Adipocyte (in vitro differentiated cells): ENCODE measurements around the gene NCBP2.

Experiments used
- DNase-seq: peaks from one replicate; pipeline ENCODE4 v3.0.0-alpha.2; 2015; ENCODE audit warnings: low read depth
- H3K27me3 ChIP-seq: replicated peaks from 2 replicates; pipeline ENCODE4 v1.7.0; 2013; ENCODE audit warnings: mild to moderate bottlenecking, low read length, moderate library complexity; ENCODE audit not compliant: control insufficient read depth, insufficient read depth
- H3K36me3 ChIP-seq: 2 replicates; pipeline ENCODE4 v1.7.0; 2013; ENCODE audit warnings: low read length, mild to moderate bottlenecking, moderate library complexity; ENCODE audit not compliant: control insufficient read depth, insufficient read depth, severe bottlenecking
- H3K4me1 ChIP-seq: 2 replicates; pipeline ENCODE4 v1.7.0; 2013; ENCODE audit warnings: mild to moderate bottlenecking, low read length, moderate library complexity; ENCODE audit not compliant: control insufficient read depth, insufficient read depth
- H3K4me3 ChIP-seq: 2 replicates; pipeline ENCODE4 v1.7.0; 2013; ENCODE audit warnings: mild to moderate bottlenecking, low read length, moderate library complexity
- H3K9ac ChIP-seq: 2 replicates; pipeline ENCODE4 v1.7.0; 2013; ENCODE audit warnings: mild to moderate bottlenecking, low read length, moderate library complexity
- H3K9me3 ChIP-seq: 2 replicates; pipeline ENCODE4 v1.7.0; 2013; ENCODE audit warnings: mild to moderate bottlenecking, low read length, moderate library complexity; ENCODE audit not compliant: control insufficient read depth

The NCBP2 gene

DNA sequence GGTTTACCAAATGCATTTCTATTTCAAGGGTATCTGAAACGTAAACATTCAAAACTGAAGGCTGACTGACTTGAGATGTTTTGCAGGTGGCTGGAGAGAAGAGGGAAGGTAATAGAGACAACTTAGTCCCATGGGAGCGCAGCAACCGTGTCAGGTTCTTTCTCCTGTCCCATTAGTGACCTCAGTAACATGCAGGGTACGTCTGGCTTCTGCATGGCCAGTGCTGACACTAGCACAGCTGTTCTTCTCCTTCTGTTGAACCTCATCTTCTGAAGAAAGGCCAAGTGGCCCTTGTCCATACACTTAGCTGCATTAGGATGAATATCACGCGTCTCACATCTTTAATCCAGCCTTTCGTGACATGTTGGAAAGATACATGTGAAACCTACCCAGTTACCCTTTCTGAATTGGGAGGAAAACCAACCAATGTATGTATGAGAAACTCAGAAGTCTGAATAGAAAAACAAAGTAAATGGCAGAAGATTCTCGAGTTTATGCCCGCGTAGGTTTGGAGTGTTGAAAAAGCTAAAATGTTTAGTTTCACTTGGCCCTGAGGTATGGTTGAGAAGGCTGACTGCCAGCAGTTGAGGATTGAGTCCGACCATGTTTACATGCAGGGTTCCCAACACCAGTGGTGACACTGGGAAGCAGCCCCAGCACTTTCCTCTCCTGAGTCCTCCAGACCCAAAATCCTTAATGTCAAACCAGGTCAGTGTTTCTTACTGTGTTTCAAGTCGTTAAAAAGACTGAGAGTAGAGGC, 10.3 kb downstream of the NCBP2 start:
- Histone ChIP-seq H3K4me1 (peaks cover 15% of the 10 kb centered on the region), H3K36me3 (peaks cover 73% of the 10 kb centered on the region), H3K9ac (no peak overlapping the region), H3K4me3 (no peak overlapping the region), H3K27me3 (no peaks in the 10 kb centered on the region), H3K9me3 (no peaks in the 10 kb centered on the region)
- no peak for DNase-seq

DNA sequence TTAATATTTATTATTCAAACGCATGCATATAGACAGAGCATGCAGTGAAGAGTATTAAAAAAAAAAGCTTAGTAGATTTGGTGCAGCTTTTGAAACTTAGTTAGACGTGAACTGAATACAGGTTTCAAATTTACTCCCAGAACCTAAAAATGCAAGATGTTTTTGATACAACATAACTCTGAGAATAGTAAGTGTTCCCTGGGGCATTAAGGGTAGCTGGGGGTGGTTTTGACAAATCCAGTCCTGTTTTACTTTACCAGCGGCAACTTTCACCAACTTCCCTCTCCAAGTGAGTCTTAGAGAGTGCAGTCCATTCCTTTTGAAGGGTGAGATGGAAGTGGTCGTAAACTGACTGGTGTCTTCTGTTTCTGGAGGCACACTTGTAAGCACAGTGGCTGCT, 11.2 kb downstream of the NCBP2 start:
- peaks cover 65% of the 10 kb centered on the region for H3K36me3 ChIP-seq
- no peak overlapping the region for H3K9ac ChIP-seq
- DNase-seq, result no peak
- peaks cover 15% of the 10 kb centered on the region for H3K4me1 ChIP-seq
- H3K9me3 ChIP-seq, result no peaks in the 10 kb centered on the region
- H3K4me3 ChIP-seq, result no peak overlapping the region
- H3K27me3 ChIP-seq, result no peaks in the 10 kb centered on the region

- H3K36me3 ChIP-seq, result peaks cover 66% of the 10 kb centered on the region
- DNase-seq, result no peak
Observed at GRCh38 chr3:196927571-196928453, 14.5 kb downstream of the NCBP2 start.

DNA sequence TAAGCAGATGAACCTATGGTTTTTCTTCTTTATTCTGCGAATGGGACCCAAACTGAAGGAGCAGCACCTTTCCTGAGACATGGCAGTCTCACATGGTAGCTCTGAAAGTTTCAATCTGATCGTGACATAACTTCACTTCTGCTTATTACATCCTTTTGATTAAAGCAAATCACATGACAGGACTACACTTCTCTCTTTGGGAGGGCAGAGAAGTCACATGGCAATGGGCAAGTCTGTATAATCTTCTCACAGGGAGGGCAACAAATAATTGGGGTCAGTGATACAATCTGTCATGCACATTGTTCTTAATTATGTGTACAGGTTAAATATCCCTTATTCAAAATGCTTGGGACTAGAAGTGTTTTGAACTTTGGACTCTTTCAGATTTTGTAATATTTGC, 21.6 kb downstream of the NCBP2 start:
- Histone ChIP-seq H3K9ac (no peak overlapping the region), H3K9me3 (no peaks in the 10 kb centered on the region), H3K36me3 (peaks cover 48% of the 10 kb centered on the region), H3K27me3 (no peaks in the 10 kb centered on the region), H3K4me1 (no peaks in the 10 kb centered on the region), H3K4me3 (no peak overlapping the region)
- no peak for DNase-seq

More at GRCh38 chr3:196927571-196928453, 14.5 kb downstream of the NCBP2 start:
- Histone ChIP-seq H3K4me1 (no peaks in the 10 kb centered on the region), H3K4me3 (no peak overlapping the region), H3K9ac (no peak overlapping the region), H3K9me3 (no peaks in the 10 kb centered on the region), H3K27me3 (no peaks in the 10 kb centered on the region)

DNA sequence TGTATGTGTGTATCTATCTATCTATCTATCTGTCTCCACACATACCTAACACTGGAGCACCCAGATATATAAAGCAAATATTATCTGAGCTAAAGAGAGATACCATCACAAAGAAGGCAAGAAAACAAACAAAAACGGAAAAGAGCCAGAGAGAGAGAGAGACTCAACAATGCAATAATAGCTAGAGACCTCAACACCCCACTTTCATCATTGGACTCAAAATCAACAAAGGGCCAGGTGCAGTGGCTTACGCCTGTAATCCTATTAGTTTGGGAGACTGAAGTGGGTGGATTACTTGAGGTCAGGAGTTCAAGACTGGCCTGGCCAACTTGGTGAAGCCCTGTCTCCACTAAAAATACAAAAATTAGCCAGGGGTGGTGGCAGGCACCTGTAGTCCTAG, 23.4 kb downstream of the NCBP2 start:
- no peaks in the 10 kb centered on the region for H3K9me3 ChIP-seq
- H3K4me1 ChIP-seq, result no peaks in the 10 kb centered on the region
- H3K27me3 ChIP-seq, result no peaks in the 10 kb centered on the region
- no peak overlapping the region for H3K4me3 ChIP-seq
- DNase-seq, result no peak
- no peak overlapping the region for H3K9ac ChIP-seq
- peaks cover 47% of the 10 kb centered on the region for H3K36me3 ChIP-seq

DNA sequence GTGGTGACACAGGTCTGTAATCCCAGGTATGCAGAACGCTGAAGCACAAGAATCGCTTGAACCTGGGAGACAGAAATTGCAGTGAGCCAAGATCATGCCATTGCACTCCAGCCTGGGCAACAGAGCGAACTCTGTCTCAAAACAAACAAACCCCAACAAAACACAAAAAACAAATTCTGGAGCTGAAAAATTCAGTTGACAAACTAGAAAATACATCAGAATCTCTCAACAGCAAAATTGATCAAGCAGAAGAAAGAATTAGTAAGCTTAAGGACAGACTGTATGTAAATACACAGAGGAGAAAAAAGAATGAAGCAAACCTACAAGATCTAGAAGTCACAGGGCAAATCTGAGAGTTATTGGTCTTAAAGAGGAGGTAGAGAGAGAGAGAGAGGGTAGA, 25.3 kb downstream of the NCBP2 start:
- H3K27me3 ChIP-seq, result no peaks in the 10 kb centered on the region
- no peaks in the 10 kb centered on the region for H3K9me3 ChIP-seq
- H3K4me1 ChIP-seq, result no peaks in the 10 kb centered on the region
- no peak overlapping the region for H3K9ac ChIP-seq
- H3K4me3 ChIP-seq, result no peak overlapping the region
- DNase-seq, result no peak
- H3K36me3 ChIP-seq, result peaks cover 29% of the 10 kb centered on the region

DNA sequence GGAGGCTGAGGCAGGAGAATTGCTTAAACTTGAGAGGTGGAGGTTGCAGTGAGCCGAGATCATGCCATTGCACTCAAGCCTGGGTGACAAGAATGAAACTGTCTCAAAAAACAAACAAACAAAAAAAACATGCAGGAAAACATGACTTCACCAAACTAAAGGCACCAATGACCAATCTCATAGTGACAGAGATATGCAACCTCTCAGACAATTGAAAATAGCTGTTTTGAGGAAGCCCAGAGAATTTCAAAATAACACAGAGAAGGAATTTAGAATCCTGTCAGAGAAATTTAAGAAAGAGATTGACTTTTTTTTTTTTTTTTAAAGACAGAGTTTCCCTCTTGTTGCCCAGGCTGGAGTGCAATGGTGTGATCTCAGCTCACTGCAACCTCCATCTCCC, 26.1 kb downstream of the NCBP2 start:
- Histone ChIP-seq H3K4me3 (no peak overlapping the region), H3K27me3 (no peaks in the 10 kb centered on the region), H3K9ac (no peak overlapping the region), H3K4me1 (no peaks in the 10 kb centered on the region), H3K36me3 (peaks cover 23% of the 10 kb centered on the region), H3K9me3 (no peaks in the 10 kb centered on the region)
- DNase-seq, result no peak

DNA sequence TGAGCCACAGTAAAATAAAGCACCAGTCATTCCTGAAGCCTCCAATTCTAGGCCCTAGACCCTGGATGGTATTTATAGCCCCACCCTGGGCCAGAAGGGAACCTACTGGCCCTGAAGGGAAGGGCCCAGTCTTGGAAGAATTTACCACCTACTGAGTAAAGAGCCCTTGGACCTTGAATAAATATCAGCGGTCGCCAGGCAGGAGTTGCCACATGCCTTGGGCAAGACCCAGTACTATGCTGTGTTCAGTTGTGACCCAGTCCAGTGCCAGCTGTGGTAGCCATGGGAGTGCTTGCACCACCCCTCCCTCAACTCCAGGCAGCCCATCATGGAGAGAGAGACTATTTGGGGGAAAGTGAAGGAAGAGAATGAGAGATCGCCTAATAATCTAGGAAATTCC, 27.0 kb downstream of the NCBP2 start:
- peaks cover 23% of the 10 kb centered on the region for H3K36me3 ChIP-seq
- no peak overlapping the region for H3K4me3 ChIP-seq
- H3K9ac ChIP-seq, result no peak overlapping the region
- no peaks in the 10 kb centered on the region for H3K4me1 ChIP-seq
- no peak for DNase-seq
- H3K27me3 ChIP-seq, result no peaks in the 10 kb centered on the region
- H3K9me3 ChIP-seq, result no peaks in the 10 kb centered on the region

DNA sequence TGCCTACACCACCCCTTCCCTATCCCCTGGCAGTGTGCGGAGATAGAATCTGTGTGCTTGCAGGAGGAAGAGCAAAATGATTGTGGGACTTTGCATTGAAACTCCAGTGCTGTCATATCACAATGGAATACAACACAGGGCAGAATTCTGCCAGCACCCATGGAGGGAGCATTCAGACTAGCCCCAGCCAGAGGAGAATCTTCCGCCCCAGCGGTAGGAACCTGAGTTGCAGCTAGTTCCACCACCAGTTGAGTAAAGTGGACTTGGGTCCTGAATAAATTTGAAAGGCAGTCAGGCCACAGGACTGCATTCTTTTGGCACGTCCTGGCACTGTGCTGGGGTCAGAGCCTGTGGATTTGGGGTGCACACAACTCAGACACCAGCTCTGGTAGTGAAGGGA, 27.5 kb downstream of the NCBP2 start:
- no peaks in the 10 kb centered on the region for H3K27me3 ChIP-seq
- H3K36me3 ChIP-seq, result peaks cover 23% of the 10 kb centered on the region
- no peak overlapping the region for H3K4me3 ChIP-seq
- H3K9me3 ChIP-seq, result no peaks in the 10 kb centered on the region
- H3K9ac ChIP-seq, result no peak overlapping the region
- no peak for DNase-seq
- H3K4me1 ChIP-seq, result no peaks in the 10 kb centered on the region

- no peaks in the 10 kb centered on the region for H3K4me1 ChIP-seq
- no peak overlapping the region for H3K9ac ChIP-seq
- H3K9me3 ChIP-seq, result no peaks in the 10 kb centered on the region
- no peaks in the 10 kb centered on the region for H3K27me3 ChIP-seq
- DNase-seq, result no peak
- no peak overlapping the region for H3K4me3 ChIP-seq
- H3K36me3 ChIP-seq, result peaks cover 80% of the 10 kb centered on the region
Observed at GRCh38 chr3:196903740-196904139, 38.6 kb downstream of the NCBP2 start.

DNA sequence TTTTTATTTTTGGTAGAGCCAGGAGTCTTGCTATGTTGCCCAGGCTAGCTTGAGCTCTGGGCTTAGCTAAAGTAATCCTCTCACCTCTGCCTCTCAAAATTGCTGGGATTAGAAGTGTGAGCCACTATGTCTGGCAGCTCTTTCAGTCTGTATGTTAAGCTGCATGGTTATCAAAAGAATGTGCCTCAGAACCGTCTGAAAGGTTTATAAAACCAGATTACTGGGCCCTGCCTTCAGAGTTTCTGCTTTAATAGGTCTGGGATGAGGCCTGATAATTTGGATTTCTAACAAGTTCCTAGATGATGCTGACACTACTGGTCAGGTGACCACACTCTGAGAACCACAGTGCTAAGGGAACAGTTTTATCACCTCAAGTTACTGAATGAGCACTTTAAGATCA, 40.0 kb downstream of the NCBP2 start:
- Histone ChIP-seq H3K36me3 (peaks cover 74% of the 10 kb centered on the region), H3K27me3 (no peaks in the 10 kb centered on the region), H3K4me1 (no peaks in the 10 kb centered on the region), H3K4me3 (no peak overlapping the region), H3K9me3 (no peaks in the 10 kb centered on the region), H3K9ac (no peak overlapping the region)
- no peak for DNase-seq
